Measurements from ENCODE around the gene CYSTM1. TPM values are rescaled to one million over a fixed set of nuclear protein-coding genes. Genes with fewer than 3 reads are reported as not detected.

Gene CYSTM1
- total RNA-seq, 1 donor from 2014 or later = 24.9 TPM

DNA sequence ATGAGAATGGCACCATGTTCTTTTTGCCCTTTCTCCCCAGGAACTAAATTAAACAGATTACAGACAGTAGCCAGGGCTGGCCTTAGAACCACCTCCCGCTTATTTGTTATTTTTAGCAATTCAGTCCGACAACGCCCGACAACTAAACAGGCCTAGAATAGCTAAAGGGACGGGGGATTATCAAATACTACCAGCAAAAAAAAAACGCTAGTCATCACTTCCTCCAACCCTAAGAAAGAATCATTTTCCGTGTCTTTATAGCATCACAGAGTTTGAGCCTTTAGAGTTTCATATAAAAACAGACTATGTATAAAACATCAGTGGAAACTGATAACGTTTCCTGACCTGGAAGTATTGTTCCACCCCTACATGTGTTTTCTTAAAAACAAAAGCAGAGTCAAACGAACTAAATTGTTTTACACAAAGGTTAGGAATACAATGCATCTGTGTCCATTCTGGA is 92.6 kb downstream of the CYSTM1 start:
- Mint-ChIP-seq H3K4me3 (ENCODE audit: unreplicated experiment) (no peak overlapping the region), H3K4me1 (ENCODE audit: low read depth) (peaks cover 7% of the 10 kb centered on the region), H3K9me3 (ENCODE audit: low read depth) (no peaks in the 10 kb centered on the region), H3K27me3 (ENCODE audit: low read depth) (no peaks in the 10 kb centered on the region), H3K36me3 (ENCODE audit: low read depth) (peaks cover 1% of the 10 kb centered on the region), H3K27ac (ENCODE audit: unreplicated experiment) (no peak overlapping the region)
- no peak for DNase-seq (ENCODE audit: low spot score)
- TF ChIP-seq, protein P1, sequence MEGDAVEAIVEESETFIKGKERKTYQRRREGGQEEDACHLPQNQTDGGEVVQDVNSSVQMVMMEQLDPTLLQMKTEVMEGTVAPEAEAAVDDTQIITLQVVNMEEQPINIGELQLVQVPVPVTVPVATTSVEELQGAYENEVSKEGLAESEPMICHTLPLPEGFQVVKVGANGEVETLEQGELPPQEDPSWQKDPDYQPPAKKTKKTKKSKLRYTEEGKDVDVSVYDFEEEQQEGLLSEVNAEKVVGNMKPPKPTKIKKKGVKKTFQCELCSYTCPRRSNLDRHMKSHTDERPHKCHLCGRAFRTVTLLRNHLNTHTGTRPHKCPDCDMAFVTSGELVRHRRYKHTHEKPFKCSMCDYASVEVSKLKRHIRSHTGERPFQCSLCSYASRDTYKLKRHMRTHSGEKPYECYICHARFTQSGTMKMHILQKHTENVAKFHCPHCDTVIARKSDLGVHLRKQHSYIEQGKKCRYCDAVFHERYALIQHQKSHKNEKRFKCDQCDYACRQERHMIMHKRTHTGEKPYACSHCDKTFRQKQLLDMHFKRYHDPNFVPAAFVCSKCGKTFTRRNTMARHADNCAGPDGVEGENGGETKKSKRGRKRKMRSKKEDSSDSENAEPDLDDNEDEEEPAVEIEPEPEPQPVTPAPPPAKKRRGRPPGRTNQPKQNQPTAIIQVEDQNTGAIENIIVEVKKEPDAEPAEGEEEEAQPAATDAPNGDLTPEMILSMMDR (IDR thresholded peaks at IDR 0.05) = no peak

GRCh38 chr5:140270008-140270407 is 95.0 kb downstream of the CYSTM1 start:
- DNase-seq (ENCODE audit: low spot score) = no peak
- H3K4me1 Mint-ChIP-seq (ENCODE audit: low read depth) = peaks cover 10% of the 10 kb centered on the region
- no peaks in the 10 kb centered on the region for H3K9me3 Mint-ChIP-seq (ENCODE audit: low read depth)
- TF ChIP-seq, protein P1 (IDR thresholded peaks at IDR 0.05) = no peak
- H3K4me3 Mint-ChIP-seq (ENCODE audit: unreplicated experiment) = no peak overlapping the region
- no peaks in the 10 kb centered on the region for H3K27me3 Mint-ChIP-seq (ENCODE audit: low read depth)
- no peak overlapping the region for H3K27ac Mint-ChIP-seq (ENCODE audit: unreplicated experiment)
- peaks cover 1% of the 10 kb centered on the region for H3K36me3 Mint-ChIP-seq (ENCODE audit: low read depth)

DNA sequence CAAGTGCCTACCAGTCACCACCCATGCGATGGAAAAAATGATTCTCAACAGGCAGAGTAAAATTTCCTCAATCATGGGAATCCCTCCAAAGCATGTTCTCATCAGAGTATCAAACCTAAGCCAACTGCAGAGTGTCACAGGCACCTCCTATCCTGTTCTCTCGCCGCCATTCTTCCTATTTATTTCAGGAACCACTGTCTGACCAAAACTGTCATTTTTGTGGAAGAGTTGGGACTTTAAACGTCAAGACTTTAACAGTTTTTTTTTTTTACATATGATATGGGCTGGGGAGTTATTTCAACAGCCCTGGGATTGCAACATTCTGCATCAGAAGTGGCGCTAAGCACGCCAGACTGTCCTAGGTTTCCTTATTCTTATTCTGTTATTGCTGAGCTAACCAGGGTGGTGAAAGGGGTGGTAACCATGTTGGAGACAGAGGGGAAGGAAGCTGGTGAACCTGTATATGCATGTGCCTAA is 98.5 kb downstream of the CYSTM1 start:
- Mint-ChIP-seq H3K36me3 (ENCODE audit: low read depth) (peaks cover 2% of the 10 kb centered on the region), H3K4me3 (ENCODE audit: unreplicated experiment) (no peak overlapping the region), H3K27me3 (ENCODE audit: low read depth) (no peaks in the 10 kb centered on the region), H3K27ac (ENCODE audit: unreplicated experiment) (no peak overlapping the region), H3K4me1 (ENCODE audit: low read depth) (peaks cover 3% of the 10 kb centered on the region), H3K9me3 (ENCODE audit: low read depth) (peaks cover 3% of the 10 kb centered on the region)
- DNase-seq (ENCODE audit: low spot score) = no peak
- TF ChIP-seq, protein P1 (IDR thresholded peaks at IDR 0.05) = no peak

GRCh38 chr5:140275837-140276236 is 100.8 kb downstream of the CYSTM1 start:
- Mint-ChIP-seq H3K27ac (ENCODE audit: unreplicated experiment) (no peak overlapping the region), H3K9me3 (ENCODE audit: low read depth) (peaks cover 3% of the 10 kb centered on the region), H3K27me3 (ENCODE audit: low read depth) (no peaks in the 10 kb centered on the region), H3K4me1 (ENCODE audit: low read depth) (peaks cover 3% of the 10 kb centered on the region), H3K36me3 (ENCODE audit: low read depth) (peaks cover 4% of the 10 kb centered on the region), H3K4me3 (ENCODE audit: unreplicated experiment) (no peak overlapping the region)
- DNase-seq (ENCODE audit: low spot score) = no peak
- TF ChIP-seq, protein P1 (IDR thresholded peaks at IDR 0.05) = no peak

DNA sequence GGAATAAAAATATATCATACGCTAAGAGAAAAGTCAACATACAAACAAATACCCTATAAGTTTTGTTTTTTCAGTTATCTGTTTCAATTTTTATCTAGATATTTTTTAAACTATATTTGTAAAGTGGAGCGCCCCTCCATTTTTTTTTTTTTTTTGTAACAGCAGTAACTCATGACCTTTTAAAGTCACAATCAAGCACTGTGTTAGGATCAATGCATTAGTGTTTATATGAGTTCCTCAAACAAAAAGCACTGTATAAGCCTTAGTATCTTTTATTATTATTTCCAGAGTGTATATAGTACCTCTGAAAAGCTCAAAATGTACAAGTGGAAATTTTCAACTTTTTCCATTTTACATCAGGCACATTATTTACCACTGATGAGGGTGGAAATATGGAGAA is 107.3 kb downstream of the CYSTM1 start:
- H3K9me3 Mint-ChIP-seq (ENCODE audit: low read depth) = peaks cover 3% of the 10 kb centered on the region
- H3K36me3 Mint-ChIP-seq (ENCODE audit: low read depth) = peaks cover 4% of the 10 kb centered on the region
- TF ChIP-seq, protein P1 (IDR thresholded peaks at IDR 0.05) = no peak
- no peak for DNase-seq (ENCODE audit: low spot score)
- H3K27ac Mint-ChIP-seq (ENCODE audit: unreplicated experiment) = no peak overlapping the region
- no peak overlapping the region for H3K4me3 Mint-ChIP-seq (ENCODE audit: unreplicated experiment)
- no peaks in the 10 kb centered on the region for H3K27me3 Mint-ChIP-seq (ENCODE audit: low read depth)
- no peaks in the 10 kb centered on the region for H3K4me1 Mint-ChIP-seq (ENCODE audit: low read depth)
